ENCODE results near the gene KRIT1.

KRIT1 gene

GRCh38 chr7:92150450-92151017 is 95.2 kb downstream of the KRIT1 start:
- peak in 2 of 3 experiments; percentile 4 to 72 for DNase-seq

DNA sequence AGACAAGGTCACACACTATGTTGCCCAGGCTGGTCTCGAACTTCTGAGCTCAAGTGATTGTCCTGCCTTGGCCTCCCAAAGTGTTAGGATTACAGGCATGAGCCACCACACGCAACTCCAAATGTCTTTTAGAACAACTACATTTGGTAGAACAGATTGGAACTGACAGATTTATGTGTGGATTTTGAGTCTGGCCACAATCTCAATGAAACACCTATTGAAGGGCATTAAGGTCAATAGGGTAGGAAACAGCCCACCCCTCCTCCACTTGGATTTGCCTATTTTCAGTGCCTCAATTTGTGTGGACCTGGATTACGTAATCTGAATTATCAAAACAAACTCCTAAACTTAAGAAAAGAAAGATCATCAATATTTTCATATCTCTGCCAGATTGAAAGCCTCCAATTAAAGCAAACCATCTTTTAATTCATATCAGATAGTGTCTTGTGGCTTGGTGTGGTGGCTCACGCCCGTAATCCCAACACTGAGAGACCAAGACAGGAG is 95.9 kb downstream of the KRIT1 start:
- no peak for DNase-seq

Data from NCI-H1417 (cell line).